Measurements from ENCODE around the gene PIK3R3. TPM values are rescaled to one million over a fixed set of nuclear protein-coding genes. Genes with fewer than 3 reads are reported as not detected.

PIK3R3 gene
- total and polyA plus RNA-seq, 2 experiments from 2014 or later: 1.6 to 1.9 TPM

DNA sequence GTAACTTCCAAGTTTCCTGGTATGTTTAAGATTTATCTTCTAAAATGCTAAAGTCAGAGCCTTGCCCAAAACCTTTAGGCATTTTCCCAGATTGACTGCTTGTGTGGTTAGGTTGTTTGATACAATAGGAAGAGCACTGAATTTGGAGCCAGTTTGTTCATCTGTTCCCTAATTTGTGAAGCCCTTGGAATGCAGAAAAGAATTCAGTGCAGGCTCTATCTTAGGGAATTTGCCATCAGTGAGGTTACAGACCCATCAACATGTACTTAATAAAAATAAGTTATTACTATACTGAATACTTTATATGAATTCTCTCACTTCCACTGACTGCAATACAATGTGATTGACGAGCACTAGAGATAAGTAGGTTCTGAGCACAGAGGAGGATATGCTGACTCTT lies 120.2 kb downstream of the PIK3R3 start:
- Histone ChIP-seq H3K4me3 (no peak overlapping the region), H3K27ac (no peak overlapping the region), H3K9me3 (ENCODE audit: low read depth) (no peaks in the 10 kb centered on the region), H3K4me2 (ENCODE audit: unreplicated experiment) (no peak overlapping the region), H3F3A (ENCODE audit: insufficient read depth) (no peaks in the 10 kb centered on the region), H3K27me3 (replicated peaks; ENCODE audit: insufficient read depth) (no peaks in the 10 kb centered on the region), H4K20me1 (ENCODE audit: insufficient read depth) (no peaks in the 10 kb centered on the region), H3K79me2 (ENCODE audit: insufficient read depth) (no peaks in the 10 kb centered on the region), H3K9me2 (ENCODE audit: insufficient read depth) (no peaks in the 10 kb centered on the region), H2AFZ (no peak overlapping the region), H3K9ac (no peak overlapping the region), H3K36me3 (ENCODE audit: low read depth) (peaks cover 15% of the 10 kb centered on the region), H3K4me1 (ENCODE audit: insufficient read depth) (no peaks in the 10 kb centered on the region)
- DNase-seq: no peak
- TF ChIP-seq EZH2 (IDR thresholded peaks at IDR 0.05; ENCODE audit: insufficient read depth, poor library complexity, severe bottlenecking): no peak
- no peak for TF ChIP-seq EZH2phosphoT487 (IDR thresholded peaks at IDR 0.05; ENCODE audit: insufficient read depth, low read depth)
- WGBS, 2 experiments (ENCODE audit: low coverage in 1 of 2, low lambda C conversion rate in 2 of 2, missing lambda C conversion rate in 2 of 2): 94 to 100% methylated on average over 1 of the region's 1 CpG
- in situ Hi-C loops (cut with MboI): no loop called here

DNA sequence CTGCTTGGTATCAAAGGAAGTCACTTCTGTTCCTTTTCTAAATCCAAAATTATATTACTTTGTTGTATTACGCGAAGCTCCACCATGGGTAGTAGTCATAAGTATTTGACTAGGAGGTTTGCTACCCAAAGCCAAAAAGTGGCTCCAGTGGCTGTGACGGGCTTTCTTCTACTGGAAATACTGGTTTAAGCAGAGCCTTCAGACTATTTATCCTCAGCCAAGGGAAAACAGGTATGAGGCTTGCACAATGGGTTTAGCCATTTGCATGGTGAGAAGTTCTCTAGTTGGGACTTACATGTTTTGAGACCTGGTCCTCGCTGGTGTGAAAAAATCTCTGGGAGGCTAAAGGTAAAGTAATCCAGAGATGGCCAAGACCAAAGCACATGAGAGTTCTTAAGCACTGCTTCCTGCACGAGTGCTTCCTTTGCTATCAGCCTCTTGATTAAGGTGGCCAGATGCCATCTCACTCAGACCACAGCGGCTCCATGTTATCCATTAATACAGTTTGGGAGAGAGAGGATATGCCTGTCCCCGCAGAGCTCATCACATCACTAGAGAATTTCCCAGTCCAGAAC lies 121.2 kb downstream of the PIK3R3 start:
- in situ Hi-C loops (cut with MboI): no loop called here
- Histone ChIP-seq H3K36me3 (ENCODE audit: low read depth) (peaks cover 15% of the 10 kb centered on the region), H3K9me3 (ENCODE audit: low read depth) (no peaks in the 10 kb centered on the region), H3K79me2 (ENCODE audit: insufficient read depth) (no peaks in the 10 kb centered on the region), H3K4me3 (no peak overlapping the region), H2AFZ (no peak overlapping the region), H3F3A (ENCODE audit: insufficient read depth) (no peaks in the 10 kb centered on the region), H3K4me2 (ENCODE audit: unreplicated experiment) (no peak overlapping the region), H3K9me2 (ENCODE audit: insufficient read depth) (no peaks in the 10 kb centered on the region), H3K27me3 (replicated peaks; ENCODE audit: insufficient read depth) (no peaks in the 10 kb centered on the region), H3K4me1 (ENCODE audit: insufficient read depth) (no peaks in the 10 kb centered on the region), H3K9ac (no peak overlapping the region), H3K27ac (no peak overlapping the region), H4K20me1 (ENCODE audit: insufficient read depth) (no peaks in the 10 kb centered on the region)
- DNase-seq: no peak
- TF ChIP-seq EZH2phosphoT487 (IDR thresholded peaks at IDR 0.05; ENCODE audit: insufficient read depth, low read depth) (no peak), EZH2 (IDR thresholded peaks at IDR 0.05; ENCODE audit: insufficient read depth, poor library complexity, severe bottlenecking) (no peak)
- 90 to 94% methylated on average over 7 of the region's 7 CpGs for WGBS, 2 experiments (ENCODE audit: low coverage in 1 of 2, low lambda C conversion rate in 2 of 2, missing lambda C conversion rate in 2 of 2)

DNA sequence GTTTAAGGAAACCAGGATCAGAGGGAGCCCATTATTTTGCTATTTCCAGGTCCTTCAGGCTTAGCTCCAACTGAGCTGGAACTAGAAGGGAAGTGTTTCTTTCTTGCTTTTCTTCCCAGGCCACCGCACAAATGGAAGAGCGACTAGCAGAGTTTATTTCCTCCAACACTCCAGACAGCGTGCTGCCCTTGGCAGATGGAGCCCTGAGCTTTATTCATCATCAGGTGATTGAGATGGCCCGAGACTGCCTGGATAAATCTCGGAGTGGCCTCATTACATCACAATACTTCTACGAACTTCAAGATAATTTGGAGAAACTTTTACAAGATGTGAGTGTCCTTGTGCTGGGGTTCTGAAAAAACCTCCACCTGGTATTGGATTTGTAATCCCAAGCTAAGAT lies 121.8 kb downstream of the PIK3R3 start:
- 96 to 97% methylated on average over 6 of the region's 6 CpGs for WGBS, 2 experiments (ENCODE audit: low coverage in 1 of 2, low lambda C conversion rate in 2 of 2, missing lambda C conversion rate in 2 of 2)

DNA sequence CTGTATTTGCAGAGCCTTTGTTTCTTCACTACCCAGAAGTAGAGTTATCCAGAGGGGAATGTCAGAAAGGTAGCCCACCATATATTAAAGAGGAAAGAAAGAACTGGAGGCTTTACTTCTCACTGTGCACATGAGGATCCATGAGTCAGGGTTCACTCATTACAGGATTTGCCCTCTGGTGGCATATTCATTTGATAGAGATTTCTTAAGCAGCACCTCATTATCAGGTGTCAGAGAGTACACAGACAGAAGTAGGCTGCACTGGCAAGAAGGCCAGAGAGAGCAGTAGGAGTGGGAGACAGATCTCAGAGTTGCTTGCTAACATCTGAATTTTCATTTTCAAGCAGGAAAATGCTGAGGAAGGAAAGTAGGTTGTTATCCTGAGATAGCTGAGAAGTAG lies 123.8 kb downstream of the PIK3R3 start:
- Histone ChIP-seq H3K79me2 (ENCODE audit: insufficient read depth) (no peaks in the 10 kb centered on the region), H2AFZ (no peak overlapping the region), H3K4me1 (ENCODE audit: insufficient read depth) (no peaks in the 10 kb centered on the region), H3K4me2 (ENCODE audit: unreplicated experiment) (no peak overlapping the region), H3K9ac (no peak overlapping the region), H3K9me2 (ENCODE audit: insufficient read depth) (no peaks in the 10 kb centered on the region), H3K27me3 (replicated peaks; ENCODE audit: insufficient read depth) (no peaks in the 10 kb centered on the region), H3K9me3 (ENCODE audit: low read depth) (no peaks in the 10 kb centered on the region), H4K20me1 (ENCODE audit: insufficient read depth) (no peaks in the 10 kb centered on the region), H3F3A (ENCODE audit: insufficient read depth) (no peaks in the 10 kb centered on the region), H3K4me3 (no peak overlapping the region), H3K27ac (no peak overlapping the region), H3K36me3 (ENCODE audit: low read depth) (peaks cover 15% of the 10 kb centered on the region)
- peak; percentile 22 for DNase-seq
- TF ChIP-seq EZH2phosphoT487 (IDR thresholded peaks at IDR 0.05; ENCODE audit: insufficient read depth, low read depth): no peak
- no peak for TF ChIP-seq EZH2 (IDR thresholded peaks at IDR 0.05; ENCODE audit: insufficient read depth, poor library complexity, severe bottlenecking)
- in situ Hi-C loops (cut with MboI): no loop called here

More for the DNA sequence above, 121.8 kb downstream of the PIK3R3 start:
- Histone ChIP-seq H3K9me2 (ENCODE audit: insufficient read depth) (no peaks in the 10 kb centered on the region), H3K4me1 (ENCODE audit: insufficient read depth) (no peaks in the 10 kb centered on the region), H3K9ac (no peak overlapping the region), H3K27ac (no peak overlapping the region), H3K4me2 (ENCODE audit: unreplicated experiment) (no peak overlapping the region), H3K9me3 (ENCODE audit: low read depth) (no peaks in the 10 kb centered on the region), H3K79me2 (ENCODE audit: insufficient read depth) (no peaks in the 10 kb centered on the region), H3F3A (ENCODE audit: insufficient read depth) (no peaks in the 10 kb centered on the region), H3K36me3 (ENCODE audit: low read depth) (peaks cover 15% of the 10 kb centered on the region), H4K20me1 (ENCODE audit: insufficient read depth) (no peaks in the 10 kb centered on the region), H3K4me3 (no peak overlapping the region), H2AFZ (no peak overlapping the region), H3K27me3 (replicated peaks; ENCODE audit: insufficient read depth) (no peaks in the 10 kb centered on the region)
- in situ Hi-C loops (cut with MboI): no loop called here
- DNase-seq: no peak
- TF ChIP-seq EZH2 (IDR thresholded peaks at IDR 0.05; ENCODE audit: insufficient read depth, poor library complexity, severe bottlenecking) (no peak), EZH2phosphoT487 (IDR thresholded peaks at IDR 0.05; ENCODE audit: insufficient read depth, low read depth) (no peak)

DNA sequence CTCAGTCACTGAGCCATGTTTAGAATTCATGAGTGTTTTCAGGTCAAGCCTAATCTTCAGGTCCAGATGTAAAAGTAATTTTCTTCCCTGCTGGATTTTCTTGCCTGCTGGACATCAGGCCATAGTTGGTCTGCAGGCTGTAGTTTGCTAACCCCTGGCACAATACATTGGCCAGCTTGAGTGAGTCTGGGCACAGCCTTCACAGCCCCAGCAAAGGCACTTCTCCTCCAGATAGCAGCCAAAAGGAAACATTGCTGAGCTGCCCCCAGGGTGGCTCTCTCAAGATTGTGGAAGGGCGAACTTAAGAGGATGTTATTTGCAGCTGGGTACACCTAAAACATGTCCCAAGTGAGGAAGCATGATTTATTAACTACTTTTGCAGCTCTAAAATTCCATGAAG lies 126.8 kb downstream of the PIK3R3 start:
- 94 to 100% methylated on average over 1 of the region's 1 CpG for WGBS, 2 experiments (ENCODE audit: low coverage in 1 of 2, low lambda C conversion rate in 2 of 2, missing lambda C conversion rate in 2 of 2)
- Histone ChIP-seq H3K9me3 (ENCODE audit: low read depth) (no peaks in the 10 kb centered on the region), H3K4me3 (no peak overlapping the region), H3K27me3 (replicated peaks; ENCODE audit: insufficient read depth) (no peaks in the 10 kb centered on the region), H2AFZ (no peak overlapping the region), H3K27ac (no peak overlapping the region), H3K9ac (no peak overlapping the region), H3K79me2 (ENCODE audit: insufficient read depth) (no peaks in the 10 kb centered on the region), H3K4me2 (ENCODE audit: unreplicated experiment) (no peak overlapping the region), H3K4me1 (ENCODE audit: insufficient read depth) (no peaks in the 10 kb centered on the region), H3F3A (ENCODE audit: insufficient read depth) (no peaks in the 10 kb centered on the region), H3K9me2 (ENCODE audit: insufficient read depth) (no peaks in the 10 kb centered on the region), H4K20me1 (ENCODE audit: insufficient read depth) (no peaks in the 10 kb centered on the region), H3K36me3 (ENCODE audit: low read depth) (peaks cover 15% of the 10 kb centered on the region)
- in situ Hi-C loops (cut with MboI): no loop called here
- TF ChIP-seq EZH2phosphoT487 (IDR thresholded peaks at IDR 0.05; ENCODE audit: insufficient read depth, low read depth) (no peak), EZH2 (IDR thresholded peaks at IDR 0.05; ENCODE audit: insufficient read depth, poor library complexity, severe bottlenecking) (no peak)
- DNase-seq: no peak

Measured in GM23248 (cell line).